RPMI7951 (cell line): Measurements from ENCODE around the gene RLN3. TPM values are rescaled to one million over a fixed set of nuclear protein-coding genes. Genes with fewer than 3 reads are reported as not detected.

Experiments used
- total RNA-seq: library from RNA; depleted of rRNA; stranded (reverse); fragments of >200 nt; shearing (Covaris generic); gene quantifications from 2 replicates; pipeline ENCODE4 v1.2.3, GENCODE V29; 2014; rRNA removed

Gene RLN3
- total RNA-seq, 1 experiment from 2014 or later: not detected

Other genes with a start within 250 kb of the RLN3 start
- gene ZSWIM4, start 232.7 kb upstream of the RLN3 start, total RNA-seq: 2.8 TPM in 2 replicates
- gene NANOS3, start 151.0 kb upstream of the RLN3 start, total RNA-seq: 1.3 TPM in 1 of 2 replicates, not detected in the other
- gene BRME1, start 122.0 kb upstream of the RLN3 start, total RNA-seq: 1.6 and 2.1 TPM in 2 replicates
- gene CC2D1A, start 121.9 kb upstream of the RLN3 start, total RNA-seq: 14.7 and 15.7 TPM in 2 replicates
- 3.2 and 4.2 TPM in 2 replicates for gene PODNL1, start 89.7 kb upstream of the RLN3 start, total RNA-seq
- 21.1 and 23.5 TPM in 2 replicates for gene DCAF15, start 75.6 kb upstream of the RLN3 start, total RNA-seq
- 1.7 and 2.1 TPM in 2 replicates for gene RFX1, start 21.8 kb upstream of the RLN3 start, total RNA-seq
- 2.3 TPM in 2 replicates for gene IL27RA, start 3.6 kb downstream of the RLN3 start, total RNA-seq
- under 0.01 TPM in 2 replicates for gene PALM3, start 33.9 kb downstream of the RLN3 start, total RNA-seq
- gene MISP3, start 44.6 kb downstream of the RLN3 start, total RNA-seq: 4.1 and 6.7 TPM in 2 replicates
- 0.59 TPM in 1 of 2 replicates, not detected in the other for gene C19orf67, start 57.6 kb downstream of the RLN3 start, total RNA-seq
- 24.2 and 41.8 TPM in 2 replicates for gene SAMD1, start 62.6 kb downstream of the RLN3 start, total RNA-seq
- 55.2 and 60.9 TPM in 2 replicates for gene PRKACA, start 89.6 kb downstream of the RLN3 start, total RNA-seq
- 86.6 and 90.8 TPM in 2 replicates for gene ASF1B, start 108.4 kb downstream of the RLN3 start, total RNA-seq
- gene ADGRL1, start 178.0 kb downstream of the RLN3 start, total RNA-seq: 1.1 and 1.4 TPM in 2 replicates